GM12878 (cell line): Measurements from ENCODE around the gene VPS33B. TPM values are rescaled to one million over a fixed set of nuclear protein-coding genes. Genes with fewer than 3 reads are reported as not detected.

ENCODE experiments used
- HSF1 ChIP-seq: fragments of 150-350 bp; IDR thresholded peaks from 2 replicates; pipeline ENCODE4 v1.6.1; 2014; ENCODE audit warnings: mild to moderate bottlenecking, low read depth, low read length
- STAT1 ChIP-seq: fragments of 450-650 bp; conservative IDR thresholded peaks from 2 replicates; pipeline ENCODE4 v1.6.1; 2014; ENCODE audit warnings: antibody characterized with exemption, mild to moderate bottlenecking
- polyA plus RNA-seq, 11 experiments: library from polyadenylated mRNA; depleted of rRNA in 4 of 11; unstranded in 6 of 11; stranded (reverse) in 5 of 11; fragments of >200 nt; fragmentation: Nextera tagmentation in 4 of 11; fragmentation: Illumina TruSeq in 1 of 11; extraction: Ambion mirVana in 4 of 11; extraction: Trizol in 1 of 11; gene quantifications; 1 replicate in 1 of 11; 2 replicates in 10 of 11; pipeline versions ENCODE4 v1.2.1 to v1.2.3, GENCODE V29; 2011 to 2016; ENCODE audit warnings: inconsistent platforms in 2 of 11, missing spikeins in 2 of 11, low read depth in 1 of 11
- small RNA-seq: library from RNA; depleted of rRNA; stranded (forward); fragments of <200 nt; gene quantifications from one replicate; pipeline ENCODE3, GENCODE V24; 2014
- total RNA-seq, 4 experiments: library from RNA; depleted of rRNA in 3 of 4; stranded (reverse); fragments of >200 nt in 3 of 4; fragmentation: Illumina TruSeq in 1 of 4; extraction: Trizol in 1 of 4; gene quantifications; 2 replicates each; pipeline versions ENCODE4 v1.2.1 to v1.2.3, GENCODE V29; 2013 to 2021

Gene VPS33B
- total and polyA plus RNA-seq, 10 of the 15 experiments (the other 5 are each of a cell fraction or from before 2014, with no cell fraction given) = 11.4 to 21.5 (median 15.2) TPM

GRCh38 chr15:90949979-90950675 lies 72.3 kb downstream of the VPS33B start (continued):
- TF ChIP-seq HSF1 (no peak), STAT1 (no peak)

Small RNA genes within 50 kb of the gene (small RNA-seq; reads per million reads assigned to genes)
- not detected for gene RF00019

Other genes starting within 250 kb of the VPS33B start
Only the 7 nearest of the 8 such genes appear.
- 19.5 and 21.7 TPM in 2 replicates for gene FES, start 138.1 kb downstream of the VPS33B start, total RNA-seq (2014; rRNA removed)
- 6.1 and 7.0 TPM in 2 replicates for gene FES, start 138.1 kb downstream of the VPS33B start, total RNA-seq (2014; rRNA removed; fragmentation: Illumina TruSeq; extraction: Trizol)
- 17.7 and 23.9 TPM in 2 replicates for gene FES, start 138.1 kb downstream of the VPS33B start, total RNA-seq (2021)
- 0.07 and 0.09 TPM in 2 replicates for gene FES, start 138.1 kb downstream of the VPS33B start, polyA plus RNA-seq (2011; rRNA removed)
- gene FES, start 138.1 kb downstream of the VPS33B start, polyA plus RNA-seq (2014; fragmentation: Illumina TruSeq; extraction: Trizol) = 0.60 and 3.8 TPM in 2 replicates
- gene FES, start 138.1 kb downstream of the VPS33B start, polyA plus RNA-seq (2014; fragmentation: Nextera tagmentation; extraction: Ambion mirVana) = 1 to 10 TPM in 1 of 2 experiments, under 1 TPM in 1; 0.56 to 1.0 TPM
- 14.6 and 20.6 TPM in 2 replicates for gene FES, start 138.1 kb downstream of the VPS33B start, polyA plus RNA-seq (2014; rRNA removed)
- 10 to 100 TPM; 12.7 to 16.1 TPM for gene FES, start 138.1 kb downstream of the VPS33B start, polyA plus RNA-seq (2016; fragmentation: Nextera tagmentation; extraction: Ambion mirVana)
- 25.4 and 29.5 TPM in 2 replicates for gene MAN2A2, start 119.3 kb downstream of the VPS33B start, total RNA-seq (2014; rRNA removed)
- 16.6 and 18.0 TPM in 2 replicates for gene MAN2A2, start 119.3 kb downstream of the VPS33B start, total RNA-seq (2014; rRNA removed; fragmentation: Illumina TruSeq; extraction: Trizol)
- 62.4 and 79.4 TPM in 2 replicates for gene MAN2A2, start 119.3 kb downstream of the VPS33B start, total RNA-seq (2021)
- gene MAN2A2, start 119.3 kb downstream of the VPS33B start, polyA plus RNA-seq (2011; rRNA removed) = 19.4 and 38.9 TPM in 2 replicates
- gene MAN2A2, start 119.3 kb downstream of the VPS33B start, polyA plus RNA-seq (2014; fragmentation: Illumina TruSeq; extraction: Trizol) = 26.9 and 47.8 TPM in 2 replicates
- 1 to 10 TPM; 4.2 to 4.4 TPM for gene MAN2A2, start 119.3 kb downstream of the VPS33B start, polyA plus RNA-seq (2014; fragmentation: Nextera tagmentation; extraction: Ambion mirVana)
- gene MAN2A2, start 119.3 kb downstream of the VPS33B start, polyA plus RNA-seq (2014; rRNA removed) = 66.4 and 71.1 TPM in 2 replicates
- 10 to 100 TPM; 13.7 to 16.8 TPM for gene MAN2A2, start 119.3 kb downstream of the VPS33B start, polyA plus RNA-seq (2016; fragmentation: Nextera tagmentation; extraction: Ambion mirVana)
- gene HDDC3, start 90.0 kb downstream of the VPS33B start, total RNA-seq (2014; rRNA removed) = 25.7 and 27.7 TPM in 2 replicates
- gene HDDC3, start 90.0 kb downstream of the VPS33B start, total RNA-seq (2014; rRNA removed; fragmentation: Illumina TruSeq; extraction: Trizol) = 19.9 and 21.0 TPM in 2 replicates
- 20.3 and 24.6 TPM in 2 replicates for gene HDDC3, start 90.0 kb downstream of the VPS33B start, total RNA-seq (2021)
- 15.2 and 19.3 TPM in 2 replicates for gene HDDC3, start 90.0 kb downstream of the VPS33B start, polyA plus RNA-seq (2011; rRNA removed)
- gene HDDC3, start 90.0 kb downstream of the VPS33B start, polyA plus RNA-seq (2014; fragmentation: Illumina TruSeq; extraction: Trizol) = 22.2 and 25.7 TPM in 2 replicates
- 1 to 10 TPM; 5.6 to 9.0 TPM for gene HDDC3, start 90.0 kb downstream of the VPS33B start, polyA plus RNA-seq (2014; fragmentation: Nextera tagmentation; extraction: Ambion mirVana)
- 30.4 and 32.2 TPM in 2 replicates for gene HDDC3, start 90.0 kb downstream of the VPS33B start, polyA plus RNA-seq (2014; rRNA removed)
- gene HDDC3, start 90.0 kb downstream of the VPS33B start, polyA plus RNA-seq (2016; fragmentation: Nextera tagmentation; extraction: Ambion mirVana) = 10 to 100 TPM; 35.9 to 39.5 TPM
- 31.6 and 40.4 TPM in 2 replicates for gene UNC45A, start 87.3 kb downstream of the VPS33B start, total RNA-seq (2014; rRNA removed)
- gene UNC45A, start 87.3 kb downstream of the VPS33B start, total RNA-seq (2014; rRNA removed; fragmentation: Illumina TruSeq; extraction: Trizol) = 21.3 TPM in 2 replicates
- 56.3 and 58.9 TPM in 2 replicates for gene UNC45A, start 87.3 kb downstream of the VPS33B start, total RNA-seq (2021)
- 24.2 and 40.5 TPM in 2 replicates for gene UNC45A, start 87.3 kb downstream of the VPS33B start, polyA plus RNA-seq (2011; rRNA removed)
- 12.6 and 22.1 TPM in 2 replicates for gene UNC45A, start 87.3 kb downstream of the VPS33B start, polyA plus RNA-seq (2014; fragmentation: Illumina TruSeq; extraction: Trizol)
- gene UNC45A, start 87.3 kb downstream of the VPS33B start, polyA plus RNA-seq (2014; fragmentation: Nextera tagmentation; extraction: Ambion mirVana) = 10 to 100 TPM; 10.3 to 19.8 TPM
- 44.5 and 48.8 TPM in 2 replicates for gene UNC45A, start 87.3 kb downstream of the VPS33B start, polyA plus RNA-seq (2014; rRNA removed)
- 10 to 100 TPM; 56.6 to 57.8 TPM for gene UNC45A, start 87.3 kb downstream of the VPS33B start, polyA plus RNA-seq (2016; fragmentation: Nextera tagmentation; extraction: Ambion mirVana)
- gene RCCD1, start 67.7 kb downstream of the VPS33B start, total RNA-seq (2014; rRNA removed) = 19.5 and 19.7 TPM in 2 replicates
- 10.0 and 10.6 TPM in 2 replicates for gene RCCD1, start 67.7 kb downstream of the VPS33B start, total RNA-seq (2014; rRNA removed; fragmentation: Illumina TruSeq; extraction: Trizol)
- 23.5 and 25.6 TPM in 2 replicates for gene RCCD1, start 67.7 kb downstream of the VPS33B start, total RNA-seq (2021)
- gene RCCD1, start 67.7 kb downstream of the VPS33B start, polyA plus RNA-seq (2011; rRNA removed) = 19.1 and 22.1 TPM in 2 replicates
- gene RCCD1, start 67.7 kb downstream of the VPS33B start, polyA plus RNA-seq (2014; fragmentation: Illumina TruSeq; extraction: Trizol) = 10.7 and 11.5 TPM in 2 replicates
- 1 to 10 TPM; 5.2 to 8.0 TPM for gene RCCD1, start 67.7 kb downstream of the VPS33B start, polyA plus RNA-seq (2014; fragmentation: Nextera tagmentation; extraction: Ambion mirVana)
- gene RCCD1, start 67.7 kb downstream of the VPS33B start, polyA plus RNA-seq (2014; rRNA removed) = 27.3 and 27.4 TPM in 2 replicates
- gene RCCD1, start 67.7 kb downstream of the VPS33B start, polyA plus RNA-seq (2016; fragmentation: Nextera tagmentation; extraction: Ambion mirVana) = 10 to 100 TPM; 29.5 to 30.4 TPM
- 139 and 158 TPM in 2 replicates for gene PRC1, start 28.1 kb downstream of the VPS33B start, total RNA-seq (2014; rRNA removed)
- gene PRC1, start 28.1 kb downstream of the VPS33B start, total RNA-seq (2014; rRNA removed; fragmentation: Illumina TruSeq; extraction: Trizol) = 150 and 156 TPM in 2 replicates
- 108 and 113 TPM in 2 replicates for gene PRC1, start 28.1 kb downstream of the VPS33B start, total RNA-seq (2021)
- gene PRC1, start 28.1 kb downstream of the VPS33B start, polyA plus RNA-seq (2011; rRNA removed) = 241 and 262 TPM in 2 replicates
- gene PRC1, start 28.1 kb downstream of the VPS33B start, polyA plus RNA-seq (2014; fragmentation: Illumina TruSeq; extraction: Trizol) = 161 and 192 TPM in 2 replicates
- gene PRC1, start 28.1 kb downstream of the VPS33B start, polyA plus RNA-seq (2014; fragmentation: Nextera tagmentation; extraction: Ambion mirVana) = 100 to 1,000 TPM; 100 to 130 TPM
- 118 and 133 TPM in 2 replicates for gene PRC1, start 28.1 kb downstream of the VPS33B start, polyA plus RNA-seq (2014; rRNA removed)
- 100 to 1,000 TPM; 109 to 110 TPM for gene PRC1, start 28.1 kb downstream of the VPS33B start, polyA plus RNA-seq (2016; fragmentation: Nextera tagmentation; extraction: Ambion mirVana)
- gene SV2B, start 77.7 kb upstream of the VPS33B start, total RNA-seq (2014; rRNA removed) = 1.6 and 2.1 TPM in 2 replicates
- gene SV2B, start 77.7 kb upstream of the VPS33B start, total RNA-seq (2014; rRNA removed; fragmentation: Illumina TruSeq; extraction: Trizol) = 1.2 TPM in 2 replicates
- gene SV2B, start 77.7 kb upstream of the VPS33B start, total RNA-seq (2021) = 1.6 and 1.7 TPM in 2 replicates
- gene SV2B, start 77.7 kb upstream of the VPS33B start, polyA plus RNA-seq (2011; rRNA removed) = 0.11 and 0.12 TPM in 2 replicates
- 0.82 and 1.3 TPM in 2 replicates for gene SV2B, start 77.7 kb upstream of the VPS33B start, polyA plus RNA-seq (2014; fragmentation: Illumina TruSeq; extraction: Trizol)
- gene SV2B, start 77.7 kb upstream of the VPS33B start, polyA plus RNA-seq (2014; fragmentation: Nextera tagmentation; extraction: Ambion mirVana) = under 1 TPM; 0.03 to 0.20 TPM
- gene SV2B, start 77.7 kb upstream of the VPS33B start, polyA plus RNA-seq (2014; rRNA removed) = 0.61 and 0.72 TPM in 2 replicates
- 1 to 10 TPM; 1.5 to 1.6 TPM for gene SV2B, start 77.7 kb upstream of the VPS33B start, polyA plus RNA-seq (2016; fragmentation: Nextera tagmentation; extraction: Ambion mirVana)